Esophagus (tissue), 2 donors: Measurements from ENCODE around the gene LSM12. TPM values are rescaled to one million over a fixed set of nuclear protein-coding genes. Genes with fewer than 3 reads are reported as not detected.
A peak's percentile ranks its signal among the peaks of the same experiment; 100 is the strongest.
"Not testable (repeated sequence)": the region's sequence is repeated elsewhere in the genome, so short reads cannot be mapped to it uniquely, and the experiment has no call there.

ENCODE experiments used
- H3K27ac ChIP-seq, 2 donors: one replicate each; pipeline ENCODE4 v1.5.1; 2013; ENCODE audit warnings: low read depth in 2 of 2, mild to moderate bottlenecking in 2 of 2, inconsistent platforms in 1 of 2, low read length in 1 of 2, moderate library complexity in 1 of 2
- H3K27me3 ChIP-seq, 2 donors: one replicate each; pipeline ENCODE4 v1.6.1; 2013; ENCODE audit warnings: low read length in 2 of 2, control low read depth in 1 of 2, mild to moderate bottlenecking in 1 of 2; ENCODE audit not compliant: insufficient read depth in 2 of 2, control insufficient read depth in 1 of 2
- H3K36me3 ChIP-seq, 2 donors: one replicate each; pipeline ENCODE4 v1.6.1; 2013; ENCODE audit warnings: low read length in 1 of 2; ENCODE audit not compliant: control insufficient read depth in 2 of 2, insufficient read depth in 2 of 2
- H3K4me1 ChIP-seq, 2 donors: one replicate each; pipeline ENCODE4 v1.6.1; 2013; ENCODE audit warnings: low read length in 1 of 2; ENCODE audit not compliant: control insufficient read depth in 2 of 2, insufficient read depth in 2 of 2
- H3K4me3 ChIP-seq, 2 donors: one replicate each; pipeline ENCODE4 v1.5.1; 2013; ENCODE audit warnings: low read length in 2 of 2, mild to moderate bottlenecking in 2 of 2, low read depth in 1 of 2, moderate library complexity in 1 of 2
- H3K9me3 ChIP-seq, 2 donors: one replicate each; pipeline ENCODE4 v1.6.1; 2013; ENCODE audit warnings: mild to moderate bottlenecking in 2 of 2, low read depth in 1 of 2, low read length in 1 of 2, moderate library complexity in 1 of 2; ENCODE audit not compliant: control insufficient read depth in 2 of 2, insufficient read depth in 1 of 2
- WGBS, 2 donors: extraction: QIAGEN DNeasy Blood & Tissue Kit; methylation state at CpG; one replicate each; pipeline ENCODE4 v1.1.7; 2013; 5-methylcytosine and 5-hydroxymethylcytosine counted together
- polyA plus RNA-seq, 2 donors: library from polyadenylated mRNA; stranded (reverse); fragments of 200-250 nt; gene quantifications; one replicate each; pipeline ENCODE4 v1.2.3, GENCODE V29; 2013
- donor health status: healthy with polysubstance abuse.
- donor health status: Bipolar disorder and iron deficiency.

The LSM12 gene
- polyA plus RNA-seq, 2 donors: 25.4 to 46.9 TPM

- not testable (repeated sequence) for H3K36me3 ChIP-seq, H3K4me1 ChIP-seq, H3K27me3 ChIP-seq, H3K27ac ChIP-seq, H3K4me3 ChIP-seq, H3K9me3 ChIP-seq
- WGBS, 2 donors: 95 to 97% methylated on average over 6 to 7 of the region's 7 CpGs
These were observed 19.6 kb downstream of the LSM12 start for GRCh38 chr17:44046893-44047292.

DNA sequence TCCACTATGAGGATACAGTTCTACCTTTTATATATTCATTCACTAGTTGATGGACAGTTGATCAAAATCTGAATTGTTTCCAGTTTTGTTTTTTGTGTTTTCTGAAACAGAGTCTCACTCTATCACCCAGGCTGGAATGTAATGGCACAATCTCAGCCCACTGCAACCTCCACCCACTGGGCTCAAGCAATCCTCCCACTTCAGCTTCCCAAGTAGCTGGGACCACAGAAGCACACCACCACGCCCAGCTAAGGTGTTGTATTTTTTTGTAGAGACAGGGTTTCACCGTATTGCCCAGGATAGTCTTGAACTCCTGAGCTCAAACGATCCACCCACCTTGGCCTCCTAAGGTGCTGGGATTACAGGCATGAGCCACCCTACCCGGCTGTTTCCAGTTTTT, 21.0 kb downstream of the LSM12 start:
- peaks cover 0 to 4% of the 10 kb centered on the region in 2 donors for H3K36me3 ChIP-seq
- 82 to 83% methylated on average over 4 of the region's 4 CpGs for WGBS, 2 donors
- no peaks in the 10 kb centered on the region for H3K9me3 ChIP-seq
- H3K4me1 ChIP-seq: no peaks in the 10 kb centered on the region
- no peaks in the 10 kb centered on the region for H3K27me3 ChIP-seq
- no peak overlapping the region for H3K4me3 ChIP-seq
- no peak overlapping the region for H3K27ac ChIP-seq

DNA sequence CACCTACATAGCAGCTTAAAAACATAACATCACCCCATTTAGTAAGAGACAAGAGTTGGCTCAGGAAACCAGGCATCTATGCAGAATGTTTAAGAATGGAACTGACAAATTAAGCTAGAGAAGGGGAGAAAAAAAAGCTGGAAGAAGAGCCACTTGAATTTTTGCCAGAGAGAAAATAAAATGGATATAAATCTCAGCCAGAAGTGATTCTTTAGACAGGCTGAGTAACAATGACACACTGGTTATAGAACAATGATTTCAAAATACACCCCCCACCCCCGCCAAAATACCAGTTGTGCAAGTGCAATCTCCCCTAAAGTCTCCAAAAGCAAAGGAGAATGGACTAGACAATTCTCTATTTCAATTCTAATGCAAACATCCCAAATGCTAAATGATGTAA, 22.4 kb downstream of the LSM12 start:
- H3K4me1 ChIP-seq: no peaks in the 10 kb centered on the region

GRCh38 chr17:44043272-44043696, 23.2 kb downstream of the LSM12 start:
- Histone ChIP-seq H3K27me3 (no peaks in the 10 kb centered on the region), H3K4me1 (no peaks in the 10 kb centered on the region), H3K27ac (peak overlapping the region; percentile 51 to 62), H3K9me3 (no peaks in the 10 kb centered on the region), H3K4me3 (no peak overlapping the region), H3K36me3 (peaks cover 0 to 2% of the 10 kb centered on the region in 2 donors)
- WGBS, 2 donors: 47 to 49% methylated on average over 4 of the region's 4 CpGs

More for the DNA sequence above, 22.4 kb downstream of the LSM12 start:
- H3K36me3 ChIP-seq: no peaks in the 10 kb centered on the region
- H3K9me3 ChIP-seq: no peaks in the 10 kb centered on the region
- H3K27me3 ChIP-seq: no peaks in the 10 kb centered on the region
- H3K27ac ChIP-seq: no peak overlapping the region
- no peak overlapping the region for H3K4me3 ChIP-seq
- WGBS, 2 donors: 31 to 55% methylated on average over 1 of the region's 1 CpG

GRCh38 chr17:44039829-44040635, 26.4 kb downstream of the LSM12 start:
- H3K4me3 ChIP-seq: no peak overlapping the region
- H3K4me1 ChIP-seq: no peaks in the 10 kb centered on the region
- H3K36me3 ChIP-seq: peaks cover 8 to 9% of the 10 kb centered on the region in 2 donors
- no peaks in the 10 kb centered on the region for H3K9me3 ChIP-seq
- 40 to 55% methylated on average over 6 of the region's 6 CpGs for WGBS, 2 donors
- no peaks in the 10 kb centered on the region for H3K27me3 ChIP-seq
- peak overlapping the region in 1 of 2 donors; percentile 40 for H3K27ac ChIP-seq

GRCh38 chr17:44038604-44039011, 27.9 kb downstream of the LSM12 start:
- Histone ChIP-seq H3K9me3 (no peaks in the 10 kb centered on the region), H3K4me1 (no peaks in the 10 kb centered on the region), H3K27me3 (no peaks in the 10 kb centered on the region), H3K4me3 (no peak overlapping the region), H3K36me3 (peaks cover 13 to 14% of the 10 kb centered on the region in 2 donors), H3K27ac (no peak overlapping the region)
- WGBS, 2 donors: 73 to 77% methylated on average over 3 of the region's 3 CpGs

GRCh38 chr17:44037471-44037870, 29.0 kb downstream of the LSM12 start:
- Histone ChIP-seq H3K9me3 (no peaks in the 10 kb centered on the region), H3K27ac (no peak overlapping the region), H3K4me3 (no peak overlapping the region), H3K27me3 (no peaks in the 10 kb centered on the region), H3K36me3 (peaks cover 13 to 16% of the 10 kb centered on the region in 2 donors), H3K4me1 (no peaks in the 10 kb centered on the region)
- 92 to 100% methylated on average over 2 of the region's 2 CpGs for WGBS, 2 donors

GRCh38 chr17:44034688-44035087, 31.8 kb downstream of the LSM12 start:
- not testable (repeated sequence) for H3K9me3 ChIP-seq, H3K4me1 ChIP-seq, H3K27ac ChIP-seq, H3K27me3 ChIP-seq, H3K4me3 ChIP-seq
- WGBS, 2 donors: no CpG with 5 or more reads among the region's 3 CpGs
- H3K36me3 ChIP-seq: peaks cover 13 to 24% of the 10 kb centered on the region in 2 donors

DNA sequence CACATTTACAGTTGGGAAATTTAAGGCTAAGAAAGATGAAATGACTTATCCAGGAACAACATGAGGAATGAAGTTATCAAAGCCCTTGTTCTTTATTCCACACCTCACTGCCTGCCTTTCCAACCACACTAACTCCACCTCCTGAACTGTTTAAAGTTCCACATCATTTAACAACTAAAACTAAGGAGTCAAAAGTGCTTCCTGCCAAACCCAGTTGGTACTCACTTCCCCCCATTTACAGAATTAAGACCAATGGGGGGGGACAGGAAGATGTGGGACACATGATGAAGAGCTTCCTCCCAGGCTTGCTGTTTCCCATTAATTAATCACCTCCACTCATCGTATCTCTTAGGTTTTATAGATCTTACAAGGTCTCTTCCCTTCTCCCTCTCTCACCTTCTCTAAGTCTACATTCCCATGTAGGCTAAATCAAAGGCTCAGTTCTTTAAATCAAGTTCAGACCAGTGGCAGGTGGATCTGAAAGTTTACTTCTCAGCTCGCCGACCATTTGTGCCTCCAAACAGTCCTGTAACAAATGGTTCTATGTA, 32.5 kb downstream of the LSM12 start:
- Histone ChIP-seq H3K36me3 (peaks cover 13 to 27% of the 10 kb centered on the region in 2 donors), H3K4me3 (no peak overlapping the region), H3K27me3 (no peaks in the 10 kb centered on the region), H3K27ac (no peak overlapping the region), H3K9me3 (no peaks in the 10 kb centered on the region), H3K4me1 (no peaks in the 10 kb centered on the region)
- WGBS, 2 donors: 68 to 71% methylated on average over 3 of the region's 3 CpGs

- peaks cover 6 to 22% of the 10 kb centered on the region in 2 donors for H3K36me3 ChIP-seq
- 87 to 94% methylated on average over 3 of the region's 3 CpGs for WGBS, 2 donors
- no peak overlapping the region for H3K4me3 ChIP-seq
These were observed 36.0 kb downstream of the LSM12 start for GRCh38 chr17:44030482-44030881.

More at GRCh38 chr17:44030482-44030881, 36.0 kb downstream of the LSM12 start:
- Histone ChIP-seq H3K27ac (no peak overlapping the region), H3K4me1 (no peaks in the 10 kb centered on the region), H3K27me3 (no peaks in the 10 kb centered on the region), H3K9me3 (no peaks in the 10 kb centered on the region)
